ENCODE results near the gene PRDX2.

The PRDX2 gene

DNA sequence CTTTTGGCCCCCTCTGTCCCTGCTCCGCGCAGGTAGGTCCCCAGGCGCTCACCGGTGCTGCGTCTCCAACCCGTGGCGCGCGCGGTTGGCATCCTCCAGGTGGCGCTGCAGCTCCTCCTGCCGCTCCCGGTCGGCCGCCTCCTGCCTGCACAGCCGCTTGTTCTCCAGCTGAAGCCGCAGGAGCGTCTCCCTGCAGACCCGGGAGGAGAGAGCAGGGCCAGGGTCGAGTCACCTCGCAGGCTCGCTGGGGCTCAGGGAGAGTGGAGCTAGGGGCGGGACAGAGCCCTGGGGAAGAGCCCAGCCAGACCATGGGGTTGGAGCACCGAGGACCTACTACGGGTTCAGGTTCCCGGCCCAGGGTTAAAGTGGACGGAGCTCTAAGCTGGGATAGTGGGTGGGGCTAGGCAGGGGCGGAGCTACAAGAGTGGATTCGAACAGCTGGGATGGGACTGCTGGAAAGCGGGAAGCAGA, 35.5 kb downstream of the PRDX2 start:
- peak in 1 of 3 donors; percentile 59 for DNase-seq
- H3K4me1 ChIP-seq (ENCODE audit: control extremely low read depth in 1 of 4, control insufficient read depth in 4 of 4, insufficient read depth in 4 of 4, low read length in 3 of 4), result peaks cover 2 to 6% (median 4%) of the 10 kb centered on the region in 4 experiments
- peaks cover 0 to 19% (median 10%) of the 10 kb centered on the region in 4 experiments for H3K36me3 ChIP-seq (ENCODE audit: control insufficient read depth in 4 of 4, insufficient read depth in 4 of 4, low read length in 3 of 4)
- H3K27ac ChIP-seq (ENCODE audit: insufficient read depth in 1 of 2, low read depth in 1 of 2, low read length in 2 of 2, poor library complexity in 1 of 2, severe bottlenecking in 2 of 2), result no peak overlapping the region
- POLR2A ChIA-PET, result interaction anchor here (1.3 to 1.7 kb wide), 3 partner anchors 11 to 30 kb away, joined by 3 to 7 read pairs (median 3); no protein-coding TSS in a partner anchor
- H3K27me3 ChIP-seq (replicated peaks in 2 of 5; ENCODE audit: control insufficient read depth in 4 of 5, insufficient read depth in 5 of 5, low read length in 4 of 5), result no peaks in the 10 kb centered on the region
- H3K4me3 ChIP-seq (ENCODE audit: control insufficient read depth in 1 of 7, extremely low read depth in 1 of 7, insufficient read depth in 4 of 7, low read depth in 2 of 7, low read length in 6 of 7), result peak overlapping the region in 5 of 7 experiments; percentile 26 to 78 (median 51)
- 95% methylated on average over 29 of the region's 30 CpGs for WGBS (ENCODE audit: insufficient coverage)
- CTCF ChIA-PET, result interaction anchor here (0.6 to 39.0 kb wide), 11 partner anchors 9 to 1020 kb away, joined by 3 to 776 read pairs (median 5); partner anchors contain the start of genes BEST2, GCDH, GET3 and HOOK2
- H3K9me3 ChIP-seq (ENCODE audit: control extremely low read depth in 1 of 5, control insufficient read depth in 4 of 5, insufficient read depth in 2 of 5, low read depth in 1 of 5, low read length in 4 of 5), result peaks cover 0 to 5% (median 0%) of the 10 kb centered on the region in 5 experiments

DNA sequence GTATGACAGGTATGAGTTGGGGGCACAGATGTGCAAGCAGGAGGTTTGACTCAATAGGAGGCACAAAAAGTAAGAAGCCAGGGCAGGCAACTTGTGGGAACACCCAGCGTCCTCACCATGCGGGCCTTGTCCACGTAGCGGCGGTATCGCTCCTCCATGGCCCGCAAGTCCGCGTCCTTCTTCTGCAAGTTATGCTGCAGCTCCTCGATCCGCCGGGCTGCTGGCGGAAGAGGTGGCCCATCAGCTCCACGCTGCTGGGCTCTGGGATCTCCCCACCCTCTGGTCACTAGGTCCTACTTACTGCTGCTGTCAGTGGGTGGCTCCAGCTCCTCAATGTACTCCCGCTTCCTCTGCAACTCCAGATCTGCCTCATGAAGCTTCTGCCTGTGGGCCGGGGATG, 36.9 kb downstream of the PRDX2 start:
- H3K4me3 ChIP-seq (ENCODE audit: control insufficient read depth in 1 of 7, extremely low read depth in 1 of 7, insufficient read depth in 4 of 7, low read depth in 2 of 7, low read length in 6 of 7), result no peak overlapping the region
- peaks cover 2 to 6% (median 4%) of the 10 kb centered on the region in 4 experiments for H3K4me1 ChIP-seq (ENCODE audit: control extremely low read depth in 1 of 4, control insufficient read depth in 4 of 4, insufficient read depth in 4 of 4, low read length in 3 of 4)
- CTCF ChIA-PET, result interaction anchor here (0.8 to 39.0 kb wide), 7 partner anchors 10 to 87 kb away, joined by 3 to 776 read pairs (median 49); partner anchors contain the start of genes BEST2, GET3, HOOK2 and JUNB
- 99% methylated on average over 16 of the region's 16 CpGs for WGBS (ENCODE audit: insufficient coverage)
- peaks cover 0 to 5% (median 0%) of the 10 kb centered on the region in 5 experiments for H3K9me3 ChIP-seq (ENCODE audit: control extremely low read depth in 1 of 5, control insufficient read depth in 4 of 5, insufficient read depth in 2 of 5, low read depth in 1 of 5, low read length in 4 of 5)
- no peak overlapping the region for H3K27ac ChIP-seq (ENCODE audit: insufficient read depth in 1 of 2, low read depth in 1 of 2, low read length in 2 of 2, poor library complexity in 1 of 2, severe bottlenecking in 2 of 2)
- POLR2A ChIA-PET, result no interaction called here
- H3K36me3 ChIP-seq (ENCODE audit: control insufficient read depth in 4 of 4, insufficient read depth in 4 of 4, low read length in 3 of 4), result peaks cover 0 to 19% (median 9%) of the 10 kb centered on the region in 4 experiments
- no peak for DNase-seq
- H3K27me3 ChIP-seq (replicated peaks in 2 of 5; ENCODE audit: control insufficient read depth in 4 of 5, insufficient read depth in 5 of 5, low read length in 4 of 5), result no peaks in the 10 kb centered on the region

DNA sequence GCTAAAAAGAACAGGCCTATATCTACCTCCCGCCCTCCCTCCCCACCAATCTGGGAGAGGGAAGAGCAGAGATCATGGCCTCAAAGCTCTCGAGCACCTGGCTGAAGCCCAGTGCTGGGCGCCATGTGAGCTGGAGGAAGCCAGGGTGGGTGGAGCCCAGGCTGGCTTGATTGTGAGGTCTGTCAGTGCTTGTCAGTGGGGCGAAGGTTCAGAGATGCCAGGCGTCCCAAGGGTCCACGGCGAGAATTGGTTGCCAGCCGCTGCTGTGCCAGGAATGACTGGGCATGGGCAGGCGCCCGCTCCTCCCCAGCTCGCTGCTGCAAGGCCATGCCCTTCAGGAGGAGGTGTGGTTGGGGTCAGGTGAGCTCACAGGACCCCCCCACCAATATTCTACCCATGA, 38.5 kb downstream of the PRDX2 start:
- H3K27me3 ChIP-seq (replicated peaks in 2 of 5; ENCODE audit: control insufficient read depth in 4 of 5, insufficient read depth in 5 of 5, low read length in 4 of 5), result no peaks in the 10 kb centered on the region
- no peak overlapping the region for H3K27ac ChIP-seq (ENCODE audit: insufficient read depth in 1 of 2, low read depth in 1 of 2, low read length in 2 of 2, poor library complexity in 1 of 2, severe bottlenecking in 2 of 2)
- H3K4me1 ChIP-seq (ENCODE audit: control extremely low read depth in 1 of 4, control insufficient read depth in 4 of 4, insufficient read depth in 4 of 4, low read length in 3 of 4), result peaks cover 0 to 6% (median 2%) of the 10 kb centered on the region in 4 experiments
- ChIA-PET POLR2A (no interaction called here), CTCF (interaction anchor here (1.0 to 39.0 kb wide), 7 partner anchors 8 to 202 kb away, joined by 3 to 776 read pairs (median 49); partner anchors contain the start of genes BEST2, GET3, HOOK2 and JUNB)
- 98% methylated on average over 7 of the region's 11 CpGs for WGBS (ENCODE audit: insufficient coverage)
- DNase-seq, result no peak
- H3K4me3 ChIP-seq (ENCODE audit: control insufficient read depth in 1 of 7, extremely low read depth in 1 of 7, insufficient read depth in 4 of 7, low read depth in 2 of 7, low read length in 6 of 7), result no peak overlapping the region
- H3K9me3 ChIP-seq (ENCODE audit: control extremely low read depth in 1 of 5, control insufficient read depth in 4 of 5, insufficient read depth in 2 of 5, low read depth in 1 of 5, low read length in 4 of 5), result peaks cover 0 to 5% (median 0%) of the 10 kb centered on the region in 5 experiments
- peaks cover 0 to 19% (median 9%) of the 10 kb centered on the region in 4 experiments for H3K36me3 ChIP-seq (ENCODE audit: control insufficient read depth in 4 of 4, insufficient read depth in 4 of 4, low read length in 3 of 4)

DNA sequence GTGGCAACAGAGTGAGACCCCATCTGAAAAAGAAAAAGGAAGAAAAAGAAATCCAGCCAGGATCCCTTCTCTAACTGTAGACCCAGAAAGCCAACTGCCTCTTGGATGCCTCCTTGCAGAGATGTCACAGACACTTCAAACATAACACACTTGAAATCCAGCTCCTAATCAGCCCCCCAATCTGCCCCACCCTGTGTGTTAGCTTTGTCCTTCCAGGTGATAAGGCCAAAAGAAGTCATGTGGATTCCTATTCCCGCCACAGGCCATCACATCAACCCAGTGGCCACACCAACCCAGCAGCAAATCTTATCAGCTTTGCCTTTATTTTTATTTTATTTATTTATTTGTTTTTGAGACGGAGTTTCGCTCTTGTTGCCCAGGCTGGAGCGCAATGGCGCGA, 41.9 kb downstream of the PRDX2 start:
- H3K27ac ChIP-seq (ENCODE audit: insufficient read depth in 1 of 2, low read depth in 1 of 2, low read length in 2 of 2, poor library complexity in 1 of 2, severe bottlenecking in 2 of 2), result no peak overlapping the region
- peaks cover 0 to 14% (median 9%) of the 10 kb centered on the region in 4 experiments for H3K36me3 ChIP-seq (ENCODE audit: control insufficient read depth in 4 of 4, insufficient read depth in 4 of 4, low read length in 3 of 4)
- no peak for DNase-seq
- no CpG with 5 or more reads among the region's 6 CpGs for WGBS (ENCODE audit: insufficient coverage)
- peaks cover 0 to 6% (median 2%) of the 10 kb centered on the region in 5 experiments for H3K27me3 ChIP-seq (replicated peaks in 2 of 5; ENCODE audit: control insufficient read depth in 4 of 5, insufficient read depth in 5 of 5, low read length in 4 of 5)
- ChIA-PET POLR2A (interaction anchor here (1.5 kb wide), 1 partner anchor 34 kb away, joined by 4 read pairs; no protein-coding TSS in a partner anchor), CTCF (interaction anchor here (0.7 to 39.0 kb wide), 8 partner anchors 8 to 88 kb away, joined by 3 to 776 read pairs (median 8); partner anchors contain the start of genes BEST2, GET3, JUNB and PRDX2)
- peaks cover 0 to 8% (median 5%) of the 10 kb centered on the region in 4 experiments for H3K4me1 ChIP-seq (ENCODE audit: control extremely low read depth in 1 of 4, control insufficient read depth in 4 of 4, insufficient read depth in 4 of 4, low read length in 3 of 4)
- H3K4me3 ChIP-seq (ENCODE audit: control insufficient read depth in 1 of 7, extremely low read depth in 1 of 7, insufficient read depth in 4 of 7, low read depth in 2 of 7, low read length in 6 of 7), result no peak overlapping the region
- peaks cover 0 to 5% (median 0%) of the 10 kb centered on the region in 5 experiments for H3K9me3 ChIP-seq (ENCODE audit: control extremely low read depth in 1 of 5, control insufficient read depth in 4 of 5, insufficient read depth in 2 of 5, low read depth in 1 of 5, low read length in 4 of 5)

DNA sequence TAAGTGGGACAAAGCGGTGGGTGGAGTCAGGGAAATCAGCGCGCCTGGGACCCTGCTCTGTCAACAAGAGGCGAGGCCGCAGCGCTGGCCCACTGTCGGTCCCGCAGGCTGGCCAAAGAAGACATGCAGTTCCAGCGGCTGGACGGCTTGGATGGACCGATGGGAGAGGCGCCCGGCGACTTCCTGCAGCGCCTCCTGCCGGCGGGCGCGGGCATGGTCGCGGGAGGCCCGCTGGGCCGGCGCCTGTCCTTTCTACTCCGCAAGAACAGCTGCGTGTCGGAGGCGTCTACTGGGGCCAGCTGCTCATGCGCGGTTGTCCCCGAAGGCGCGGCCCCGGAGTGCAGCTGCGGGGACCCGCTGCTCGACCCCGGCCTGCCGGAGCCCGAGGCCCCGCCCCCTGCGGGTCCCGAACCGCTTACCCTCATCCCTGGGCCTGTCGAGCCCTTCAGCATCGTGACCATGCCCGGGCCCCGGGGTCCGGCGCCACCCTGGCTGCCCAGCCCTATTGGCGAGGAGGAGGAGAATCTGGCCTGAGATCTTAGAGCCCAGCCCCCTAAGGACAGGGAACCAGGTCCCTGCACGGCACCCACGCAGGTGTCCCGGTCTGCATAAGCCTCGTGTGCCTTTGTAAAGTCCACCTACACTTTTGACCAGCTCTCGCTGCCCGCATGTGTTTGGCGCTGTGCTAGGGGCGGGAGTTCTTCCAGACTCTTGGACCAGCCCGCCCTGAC, 43.9 kb downstream of the PRDX2 start:
- Histone ChIP-seq H3K4me3 (ENCODE audit: control insufficient read depth in 1 of 7, extremely low read depth in 1 of 7, insufficient read depth in 4 of 7, low read depth in 2 of 7, low read length in 6 of 7) (peak overlapping the region in 6 of 7 experiments; percentile 6 to 62 (median 37)), H3K36me3 (ENCODE audit: control insufficient read depth in 4 of 4, insufficient read depth in 4 of 4, low read length in 3 of 4) (peaks cover 0 to 3% (median under 1%) of the 10 kb centered on the region in 4 experiments), H3K27me3 (replicated peaks in 2 of 5; ENCODE audit: control insufficient read depth in 4 of 5, insufficient read depth in 5 of 5, low read length in 4 of 5) (peaks cover 0 to 19% (median 2%) of the 10 kb centered on the region in 5 experiments), H3K9me3 (ENCODE audit: control extremely low read depth in 1 of 5, control insufficient read depth in 4 of 5, insufficient read depth in 2 of 5, low read depth in 1 of 5, low read length in 4 of 5) (no peaks in the 10 kb centered on the region), H3K4me1 (ENCODE audit: control extremely low read depth in 1 of 4, control insufficient read depth in 4 of 4, insufficient read depth in 4 of 4, low read length in 3 of 4) (peaks cover 0 to 8% (median 5%) of the 10 kb centered on the region in 4 experiments), H3K27ac (ENCODE audit: insufficient read depth in 1 of 2, low read depth in 1 of 2, low read length in 2 of 2, poor library complexity in 1 of 2, severe bottlenecking in 2 of 2) (no peak overlapping the region)
- 19% methylated on average over 39 of the region's 60 CpGs for WGBS (ENCODE audit: insufficient coverage)
- POLR2A ChIA-PET, result no interaction called here
- CTCF ChIA-PET, result interaction anchor here (0.6 to 39.0 kb wide), 14 partner anchors 7 to 115 kb away, joined by 3 to 776 read pairs (median 4); partner anchors contain the start of genes GET3, JUNB, PRDX2 and THSD8
- peak; percentile 77 to 87 (median 87) for DNase-seq

DNA sequence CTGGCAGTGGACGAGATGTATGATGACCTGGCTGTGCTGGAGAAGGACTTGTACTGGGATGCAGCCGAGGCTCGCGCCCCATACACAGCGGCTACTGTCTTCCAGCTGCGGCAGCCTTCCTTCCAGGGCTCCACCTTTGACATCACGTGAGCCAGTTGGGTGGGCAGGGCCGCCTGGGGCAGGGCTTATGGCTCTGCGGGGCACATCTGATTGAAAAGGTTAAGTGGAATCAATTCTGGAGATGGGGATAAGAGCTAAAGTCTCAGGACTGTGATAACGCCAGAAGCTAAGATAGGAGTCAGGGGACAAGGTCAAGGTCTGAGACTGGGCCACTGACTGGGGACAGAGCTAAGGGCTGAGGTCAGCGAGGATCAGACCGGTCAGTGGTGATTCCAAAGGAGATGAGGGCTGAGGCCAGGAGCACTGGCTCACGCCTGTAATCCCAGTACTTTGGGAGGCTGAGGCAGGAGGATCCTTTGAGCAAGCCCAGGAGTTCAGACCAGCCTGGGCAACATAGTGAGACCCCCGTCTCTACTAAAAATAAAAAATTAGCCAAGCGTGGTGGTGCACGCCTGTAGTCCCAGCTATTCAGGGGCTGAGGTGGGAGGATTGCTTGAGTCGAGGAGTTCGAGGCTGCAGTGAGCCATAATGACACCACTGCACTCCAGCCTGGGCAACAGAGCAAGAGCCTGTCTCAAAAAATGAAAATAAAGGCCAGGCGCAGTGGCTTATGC, 45.3 kb downstream of the PRDX2 start:
- Histone ChIP-seq H3K4me3 (ENCODE audit: control insufficient read depth in 1 of 7, extremely low read depth in 1 of 7, insufficient read depth in 4 of 7, low read depth in 2 of 7, low read length in 6 of 7) (no peak overlapping the region), H3K9me3 (ENCODE audit: control extremely low read depth in 1 of 5, control insufficient read depth in 4 of 5, insufficient read depth in 2 of 5, low read depth in 1 of 5, low read length in 4 of 5) (no peaks in the 10 kb centered on the region), H3K27me3 (replicated peaks in 2 of 5; ENCODE audit: control insufficient read depth in 4 of 5, insufficient read depth in 5 of 5, low read length in 4 of 5) (peaks cover 0 to 30% (median 5%) of the 10 kb centered on the region in 5 experiments), H3K36me3 (ENCODE audit: control insufficient read depth in 4 of 4, insufficient read depth in 4 of 4, low read length in 3 of 4) (no peaks in the 10 kb centered on the region), H3K4me1 (ENCODE audit: control extremely low read depth in 1 of 4, control insufficient read depth in 4 of 4, insufficient read depth in 4 of 4, low read length in 3 of 4) (peaks cover 0 to 8% (median 5%) of the 10 kb centered on the region in 4 experiments), H3K27ac (ENCODE audit: insufficient read depth in 1 of 2, low read depth in 1 of 2, low read length in 2 of 2, poor library complexity in 1 of 2, severe bottlenecking in 2 of 2) (no peak overlapping the region)
- POLR2A ChIA-PET, result no interaction called here
- CTCF ChIA-PET, result interaction anchor here (1.1 to 39.0 kb wide), 8 partner anchors 8 to 182 kb away, joined by 3 to 776 read pairs (median 8); partner anchors contain the start of genes GET3, JUNB, PRDX2 and THSD8
- WGBS (ENCODE audit: insufficient coverage), result 91% methylated on average over 19 of the region's 19 CpGs
- no peak for DNase-seq

All from common myeloid progenitor, CD34-positive (primary cell).